Measurements from ENCODE around the gene METTL25B.

Gene METTL25B

DNA sequence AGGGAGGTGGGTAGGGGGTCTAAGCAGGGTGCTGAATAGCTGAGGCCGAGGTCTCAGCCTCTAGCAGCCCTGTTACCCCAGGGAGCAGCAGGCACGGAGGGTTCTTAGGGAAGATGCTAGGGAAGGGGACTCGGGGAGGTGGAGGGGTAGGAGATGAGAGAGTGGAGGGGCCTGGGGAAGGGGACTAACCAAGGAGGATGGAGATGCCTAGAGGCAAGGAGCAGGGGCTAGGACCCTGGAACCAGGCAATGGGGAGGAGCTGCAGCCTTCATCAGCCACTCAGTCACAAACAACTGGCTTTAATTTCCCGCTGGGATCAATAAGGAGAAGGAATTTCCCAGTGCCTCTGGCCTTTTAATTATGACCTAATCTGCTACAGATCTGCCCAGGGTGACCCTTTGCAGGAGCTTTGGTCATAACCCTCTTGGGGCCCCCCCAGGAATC lies 20.0 kb upstream of the METTL25B start:
- H3K27ac ChIP-seq, result no peak overlapping the region; the same call in none of the 2 replicates

DNA sequence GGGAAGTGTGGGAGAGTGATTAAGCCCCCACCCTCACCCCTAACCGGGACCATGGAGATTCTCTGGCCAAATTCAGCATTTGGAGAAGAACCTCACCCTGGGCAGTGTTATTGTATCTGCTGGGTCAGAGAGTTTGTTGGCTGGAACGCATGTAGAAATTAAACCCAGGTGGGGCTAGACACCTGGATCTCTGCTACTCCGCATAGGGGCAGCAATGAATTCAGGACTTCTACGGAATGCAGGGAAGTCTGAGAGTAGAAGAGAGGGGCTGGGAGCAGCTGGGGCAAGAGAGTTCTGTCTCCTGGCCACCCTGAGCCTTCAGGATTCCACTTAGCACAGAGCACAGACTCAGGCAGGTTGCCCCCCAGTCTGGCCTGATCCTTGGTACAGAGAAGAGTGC lies 19.2 kb upstream of the METTL25B start:
- H3K27ac ChIP-seq, result peak overlapping the region; percentile 57
- TF ChIP-seq, protein P1, sequence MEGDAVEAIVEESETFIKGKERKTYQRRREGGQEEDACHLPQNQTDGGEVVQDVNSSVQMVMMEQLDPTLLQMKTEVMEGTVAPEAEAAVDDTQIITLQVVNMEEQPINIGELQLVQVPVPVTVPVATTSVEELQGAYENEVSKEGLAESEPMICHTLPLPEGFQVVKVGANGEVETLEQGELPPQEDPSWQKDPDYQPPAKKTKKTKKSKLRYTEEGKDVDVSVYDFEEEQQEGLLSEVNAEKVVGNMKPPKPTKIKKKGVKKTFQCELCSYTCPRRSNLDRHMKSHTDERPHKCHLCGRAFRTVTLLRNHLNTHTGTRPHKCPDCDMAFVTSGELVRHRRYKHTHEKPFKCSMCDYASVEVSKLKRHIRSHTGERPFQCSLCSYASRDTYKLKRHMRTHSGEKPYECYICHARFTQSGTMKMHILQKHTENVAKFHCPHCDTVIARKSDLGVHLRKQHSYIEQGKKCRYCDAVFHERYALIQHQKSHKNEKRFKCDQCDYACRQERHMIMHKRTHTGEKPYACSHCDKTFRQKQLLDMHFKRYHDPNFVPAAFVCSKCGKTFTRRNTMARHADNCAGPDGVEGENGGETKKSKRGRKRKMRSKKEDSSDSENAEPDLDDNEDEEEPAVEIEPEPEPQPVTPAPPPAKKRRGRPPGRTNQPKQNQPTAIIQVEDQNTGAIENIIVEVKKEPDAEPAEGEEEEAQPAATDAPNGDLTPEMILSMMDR (IDR thresholded peaks at IDR 0.05), result no peak
- no peak for TF ChIP-seq ZFX (IDR thresholded peaks at IDR 0.05; ENCODE audit: borderline replicate concordance)

More for the DNA sequence above, 20.0 kb upstream of the METTL25B start:
- TF ChIP-seq, protein P1 (IDR thresholded peaks at IDR 0.05), result no peak
- no peak for TF ChIP-seq ZFX (IDR thresholded peaks at IDR 0.05; ENCODE audit: borderline replicate concordance)

GRCh38 chr1:156709757-156710489 lies 18.3 kb upstream of the METTL25B start:
- TF ChIP-seq, protein P1 (IDR thresholded peaks at IDR 0.05), result no peak
- no peak for TF ChIP-seq ZFX (IDR thresholded peaks at IDR 0.05; ENCODE audit: borderline replicate concordance)
- H3K27ac ChIP-seq, result peak overlapping the region; percentile 57

DNA sequence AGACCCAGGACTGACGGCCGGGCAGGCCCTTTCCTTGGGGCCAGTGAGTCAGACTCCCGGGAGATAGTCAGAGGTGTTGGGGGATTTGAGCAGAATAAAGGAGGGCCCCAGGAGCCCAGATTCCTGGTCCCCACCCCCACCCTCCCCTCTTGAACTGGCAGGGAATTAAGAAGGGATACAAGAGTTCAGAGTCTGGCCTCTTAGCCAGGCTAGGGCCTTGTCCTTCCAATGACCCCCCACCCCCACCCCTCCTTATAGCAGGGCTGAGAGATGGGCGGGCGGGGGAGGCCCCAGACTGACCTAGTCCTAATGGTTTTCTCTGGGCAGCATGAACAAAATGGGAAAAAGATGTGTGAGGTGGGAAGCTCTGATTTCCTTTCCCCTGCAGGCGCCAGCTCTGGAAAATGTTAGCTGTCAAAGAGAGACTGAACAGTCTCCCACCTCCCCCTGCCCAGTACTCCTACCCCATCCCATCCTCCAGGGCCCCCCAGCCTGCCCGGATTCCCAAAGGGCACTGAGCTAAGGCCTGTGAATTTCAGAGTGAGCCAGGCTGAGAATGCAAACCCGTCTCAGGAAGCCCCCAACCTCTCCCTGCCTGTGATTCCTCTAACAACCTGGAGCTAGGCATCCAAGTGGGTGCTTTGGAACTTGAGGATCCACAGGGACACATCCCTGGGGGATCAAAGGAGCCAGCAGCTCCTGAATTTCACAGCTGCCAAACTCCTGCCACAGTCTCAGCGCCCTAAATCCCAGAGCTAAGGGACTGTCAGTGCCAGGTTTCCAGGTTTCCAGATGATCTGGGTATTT lies 17.1 kb upstream of the METTL25B start:
- no peak overlapping the region for H3K27ac ChIP-seq
- TF ChIP-seq, protein P1 (IDR thresholded peaks at IDR 0.05), result no peak
- TF ChIP-seq ZFX (IDR thresholded peaks at IDR 0.05; ENCODE audit: borderline replicate concordance), result no peak

DNA sequence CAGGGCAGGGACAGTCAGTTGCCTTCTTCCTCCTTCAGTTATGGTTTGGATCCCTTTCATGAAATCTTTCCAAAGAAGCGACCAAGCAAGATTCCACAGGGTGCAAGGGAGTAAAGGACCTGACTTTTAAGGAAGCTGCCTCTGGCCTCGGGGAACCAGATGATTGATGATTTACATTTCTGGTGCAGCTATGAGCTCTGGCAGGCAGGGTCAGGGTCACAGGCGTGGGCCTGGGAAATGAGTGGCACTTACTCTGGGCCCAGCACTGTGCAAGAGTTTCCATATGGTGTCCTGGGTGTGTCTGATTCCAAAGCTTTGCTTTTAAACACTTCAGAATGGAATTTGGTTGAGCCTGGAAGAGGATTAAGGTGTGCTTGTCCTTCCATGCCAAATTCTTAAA lies 15.6 kb upstream of the METTL25B start:
- TF ChIP-seq, protein P1 (IDR thresholded peaks at IDR 0.05), result no peak
- TF ChIP-seq ZFX (IDR thresholded peaks at IDR 0.05; ENCODE audit: borderline replicate concordance), result no peak
- no peak overlapping the region for H3K27ac ChIP-seq

DNA sequence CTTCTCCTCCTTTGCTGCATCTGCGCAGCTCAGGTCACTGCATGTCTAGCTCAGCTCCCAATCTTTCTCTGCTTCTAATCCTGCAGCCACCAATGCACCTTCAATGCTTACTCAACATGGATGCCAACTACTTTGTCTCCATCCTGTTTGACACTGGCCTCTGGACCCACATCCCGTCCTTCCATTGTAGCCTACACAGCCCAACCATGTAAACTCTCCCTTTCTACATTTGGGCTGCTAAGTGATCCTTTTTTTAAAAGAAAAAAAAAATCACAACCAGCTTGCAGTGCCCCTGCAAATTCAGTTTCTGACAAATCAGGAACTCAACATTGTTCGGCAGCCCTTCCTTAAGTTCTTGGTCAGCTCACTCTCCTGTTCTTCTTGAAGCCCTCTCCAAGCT lies 13.4 kb upstream of the METTL25B start:
- no peak overlapping the region for H3K27ac ChIP-seq
- no peak for TF ChIP-seq ZFX (IDR thresholded peaks at IDR 0.05; ENCODE audit: borderline replicate concordance)
- TF ChIP-seq, protein P1 (IDR thresholded peaks at IDR 0.05), result no peak

DNA sequence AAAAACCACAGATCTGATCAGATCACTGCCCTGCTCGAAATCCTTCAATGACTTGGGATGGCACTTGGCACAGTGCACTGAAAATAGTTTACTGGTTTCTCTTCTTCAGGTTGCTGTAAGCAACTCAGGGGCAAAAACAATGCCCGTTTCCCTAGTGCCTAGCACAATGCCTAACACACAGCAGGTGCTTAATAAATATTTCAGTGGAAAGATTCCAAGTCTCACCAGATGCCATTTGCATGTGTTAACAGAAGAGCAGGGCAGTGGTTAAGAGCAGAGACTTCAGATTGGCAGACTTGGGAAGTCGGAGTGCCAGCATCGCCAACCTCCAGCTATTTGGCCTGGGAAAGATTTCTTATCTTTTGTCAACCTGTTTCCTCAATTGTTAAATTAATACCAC lies 10.9 kb upstream of the METTL25B start:
- TF ChIP-seq, protein P1 (IDR thresholded peaks at IDR 0.05), result no peak
- no peak for TF ChIP-seq ZFX (IDR thresholded peaks at IDR 0.05; ENCODE audit: borderline replicate concordance)
- H3K27ac ChIP-seq, result peak overlapping the region; percentile 31

Data from 22Rv1 (cell line).